G401.6 (cell line): ENCODE results near the gene PSG5.
"Not testable (repeated sequence)": the region's sequence is repeated elsewhere in the genome, so short reads cannot be mapped to it uniquely, and the experiment has no call there.

Experiments used
- FAIRE-seq: peaks from 2 replicates; lab custom pipeline; 2012; peaks lifted over from hg19 to GRCh38; lab: Jason Lieb, UNC

The PSG5 gene

DNA sequence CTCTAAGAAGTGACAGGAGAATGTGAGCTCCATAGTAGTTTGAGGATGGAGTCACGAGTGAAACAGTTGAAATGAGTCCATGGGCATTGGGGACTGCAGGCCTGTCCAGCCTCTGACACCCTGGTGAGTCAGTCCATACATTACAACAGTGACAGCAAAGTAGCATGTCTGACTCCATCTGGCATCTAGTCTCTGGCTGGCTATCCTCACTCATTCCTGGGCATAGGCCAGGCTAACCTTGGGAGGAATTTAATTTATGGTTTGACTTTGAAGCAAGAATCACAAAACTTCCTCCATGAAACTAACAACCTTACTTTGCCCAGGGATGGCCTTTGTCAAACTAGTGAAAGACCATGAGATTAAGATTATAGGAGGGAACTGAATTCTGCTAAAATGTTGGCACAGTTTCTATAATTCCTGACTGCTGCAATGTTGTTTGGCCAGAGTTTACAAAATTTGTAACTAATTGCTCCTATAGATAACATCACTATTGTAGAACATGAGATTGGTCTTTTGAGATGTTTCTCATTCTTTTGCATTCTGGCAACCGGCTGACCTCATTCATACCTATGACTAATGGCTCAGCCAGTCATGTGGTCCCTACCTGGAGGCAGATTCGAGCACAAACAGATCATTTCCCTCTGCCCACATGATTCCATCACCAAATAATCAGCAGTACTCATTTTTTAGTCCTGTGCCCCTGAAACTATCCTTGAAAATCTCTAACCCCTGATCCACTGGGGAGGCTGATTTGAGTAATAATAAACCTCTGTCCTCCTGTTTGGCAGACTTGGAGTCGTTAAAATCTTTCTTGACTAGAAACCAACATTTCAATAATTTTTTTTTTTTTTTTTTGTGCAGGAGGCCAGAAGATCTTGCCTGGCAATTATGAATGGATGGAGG, 4.2 kb downstream of the PSG5 start:
- peak; percentile 100 for FAIRE-seq

DNA sequence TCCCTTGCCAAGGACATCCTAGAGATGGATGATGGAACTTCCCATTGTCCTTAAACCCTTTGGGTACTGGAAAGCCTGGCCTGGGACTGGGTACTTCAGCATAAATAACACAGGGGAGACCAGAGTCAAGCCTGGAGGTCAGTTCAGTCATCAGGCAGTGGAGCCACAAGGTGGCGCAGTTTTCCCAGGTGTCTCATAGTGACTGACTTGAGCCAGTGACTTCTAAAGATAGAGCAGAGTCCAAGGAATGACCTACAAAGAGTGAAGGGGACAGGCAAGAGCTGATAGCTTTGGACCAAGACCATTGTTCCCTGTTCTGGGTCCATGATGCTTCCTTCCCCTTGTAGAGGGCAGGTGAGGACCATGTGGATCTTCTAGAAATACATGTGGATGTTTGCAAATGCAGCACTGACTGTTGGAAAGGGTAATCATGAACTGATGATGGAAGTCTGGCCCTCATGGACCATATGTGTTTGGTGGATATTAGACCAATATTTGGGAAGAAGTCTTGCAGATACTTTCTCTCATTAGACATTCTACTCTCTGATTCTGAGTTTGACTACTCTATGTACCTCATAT, 6.7 kb downstream of the PSG5 start:
- FAIRE-seq = peak; percentile 62

GRCh38 chr19:43178577-43178976, 7.8 kb downstream of the PSG5 start:
- FAIRE-seq = not testable (repeated sequence)

DNA sequence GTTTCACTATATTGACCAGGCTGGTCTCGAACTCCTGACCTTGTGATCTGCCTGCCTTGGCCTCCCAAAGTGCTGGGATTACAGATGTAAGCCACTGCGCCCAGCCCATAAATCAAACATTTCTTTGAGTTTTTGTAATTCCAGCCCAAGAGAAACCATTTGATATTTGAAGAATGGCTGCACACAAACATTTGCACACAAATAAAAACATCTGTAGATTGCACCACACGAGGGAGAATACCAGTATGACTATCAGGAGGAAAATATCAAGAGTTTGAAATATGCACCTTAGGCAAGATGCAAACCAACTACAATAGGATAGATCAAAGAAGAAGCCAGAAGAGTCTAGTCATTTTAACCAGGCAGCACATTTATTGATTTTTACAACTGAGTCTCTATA, 20.4 kb downstream of the PSG5 start:
- FAIRE-seq = not testable (repeated sequence)

- FAIRE-seq = not testable (repeated sequence)
Observed at GRCh38 chr19:43163135-43163534, 23.2 kb downstream of the PSG5 start.

DNA sequence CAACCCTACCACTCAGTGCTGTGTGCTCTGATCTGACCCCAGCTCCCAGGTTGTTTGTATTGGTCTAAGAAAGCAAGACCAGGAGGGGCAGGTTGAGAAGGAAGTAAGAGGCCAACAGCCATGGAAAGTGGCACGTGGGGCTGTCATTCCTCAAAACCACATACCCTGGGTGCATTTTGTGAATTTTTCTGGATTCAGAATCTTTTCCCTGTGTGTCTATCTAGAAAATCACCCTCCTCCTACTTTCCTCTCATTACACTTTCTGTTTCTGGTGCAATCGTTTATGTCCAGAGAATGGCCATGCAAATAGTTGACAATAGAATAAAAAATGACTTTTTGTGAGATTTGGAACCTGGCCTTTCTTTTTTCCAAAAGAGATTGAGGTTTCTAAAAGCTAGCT, 24.1 kb downstream of the PSG5 start:
- not testable (repeated sequence) for FAIRE-seq

DNA sequence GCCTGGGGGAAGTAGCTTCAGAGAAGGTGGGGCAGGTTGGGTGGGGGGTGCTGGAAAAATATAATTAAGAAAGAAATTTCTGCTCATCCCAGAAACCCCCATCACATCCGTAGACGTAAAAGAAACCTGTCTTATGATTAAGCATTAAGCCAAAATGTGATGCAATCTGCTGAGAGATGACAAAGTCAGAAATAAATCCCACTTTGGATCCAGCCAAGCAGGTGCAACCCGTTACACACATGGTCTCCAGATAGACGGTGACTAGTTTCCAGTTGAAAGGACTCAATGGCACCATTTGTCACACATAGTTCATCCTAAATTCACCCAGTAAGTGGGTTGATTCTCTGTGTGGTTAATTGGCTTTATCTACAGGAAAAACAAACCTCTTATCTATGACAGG, 34.1 kb downstream of the PSG5 start:
- no peak for FAIRE-seq

- not testable (repeated sequence) for FAIRE-seq
Observed at GRCh38 chr19:43149788-43150187, 36.5 kb downstream of the PSG5 start.

DNA sequence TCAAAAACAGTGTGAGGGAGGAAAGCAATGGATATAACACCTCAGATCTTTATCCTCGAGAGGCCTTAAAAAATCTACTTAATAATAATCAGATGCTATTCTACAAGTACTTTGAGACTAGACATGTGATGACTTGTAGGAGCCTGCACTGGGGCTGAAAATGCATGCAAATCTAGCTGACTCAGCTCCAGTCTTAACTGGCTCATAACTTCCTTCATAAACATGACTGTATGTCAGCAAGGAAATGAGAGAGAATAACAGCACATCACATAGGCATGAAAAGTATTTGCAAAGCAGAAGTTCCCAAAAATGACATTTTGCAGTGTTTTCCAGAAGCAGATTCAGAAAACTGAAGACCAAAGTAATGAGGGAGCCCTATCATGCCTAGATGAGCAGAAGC, 38.1 kb downstream of the PSG5 start:
- peak; percentile 8 for FAIRE-seq

DNA sequence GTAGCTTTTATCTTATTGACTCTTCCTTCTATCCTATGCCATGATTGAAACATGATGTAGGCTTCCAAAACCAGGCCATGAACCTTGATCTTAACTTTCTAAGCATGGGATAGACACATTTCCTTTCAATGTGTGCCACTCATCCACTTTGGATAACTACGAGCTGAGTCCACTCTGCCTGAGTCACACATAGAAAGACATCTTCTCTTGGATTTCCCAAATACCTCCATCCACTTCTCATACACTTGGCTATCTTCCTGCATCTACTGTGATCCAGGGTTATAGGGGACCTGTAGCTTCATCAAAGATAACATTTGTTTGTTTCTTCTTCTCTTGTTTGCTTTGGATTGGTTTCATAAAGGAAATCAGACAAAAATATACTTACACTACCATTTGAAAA, 44.6 kb downstream of the PSG5 start:
- not testable (repeated sequence) for FAIRE-seq

DNA sequence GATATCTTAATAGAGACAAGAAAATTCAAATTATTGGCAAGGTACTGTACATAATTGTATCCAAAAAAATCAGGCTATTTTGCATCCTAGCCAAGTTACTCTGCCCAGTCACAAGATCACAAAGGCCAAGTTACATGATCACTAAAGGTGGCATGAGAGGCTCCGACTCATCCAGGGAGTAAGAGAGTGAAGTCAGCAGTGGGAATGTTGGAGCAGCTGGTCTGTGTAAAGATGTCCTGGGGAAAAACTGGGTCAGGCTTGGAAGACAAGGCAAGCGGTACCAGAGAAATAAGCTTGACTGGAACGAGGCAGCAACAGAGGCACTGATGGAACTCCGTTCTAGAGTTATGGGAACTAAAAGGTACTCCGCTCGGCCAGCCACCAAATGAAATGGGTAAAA, 53.6 kb downstream of the PSG5 start:
- FAIRE-seq = no peak

DNA sequence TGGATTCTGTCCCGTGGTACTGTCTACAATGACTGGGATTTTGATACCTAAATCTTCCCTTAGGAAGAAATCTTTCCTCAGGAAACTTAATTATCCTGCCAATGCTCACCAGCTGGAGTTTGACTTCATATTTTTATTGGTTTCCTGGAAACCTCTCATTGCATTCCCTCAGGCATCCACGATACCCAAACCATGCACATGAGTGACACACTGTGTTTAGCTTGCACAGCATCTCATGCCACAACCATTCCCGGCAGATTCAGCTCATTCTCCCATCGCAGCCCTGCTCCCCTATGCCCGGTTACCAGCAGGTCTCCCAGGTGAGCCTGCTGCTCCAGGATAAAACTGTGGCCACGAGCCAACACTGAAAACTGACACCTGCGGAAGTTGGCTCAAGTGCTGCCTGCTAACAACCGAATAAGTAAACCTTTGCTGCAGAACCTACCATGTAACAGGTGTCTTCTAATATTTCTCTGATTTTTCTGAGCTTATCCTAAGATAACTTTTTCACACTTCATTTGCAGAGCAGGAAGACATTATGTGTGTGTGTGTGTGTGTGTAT, 55.0 kb downstream of the PSG5 start:
- not testable (repeated sequence) for FAIRE-seq

- FAIRE-seq = not testable (repeated sequence)
Observed at GRCh38 chr19:43129197-43129596, 57.1 kb downstream of the PSG5 start.

GRCh38 chr19:43127336-43127735, 59.0 kb downstream of the PSG5 start:
- peak; percentile 8 for FAIRE-seq

GRCh38 chr19:43126720-43127119, 59.6 kb downstream of the PSG5 start:
- no peak for FAIRE-seq

GRCh38 chr19:43124360-43124759, 62.0 kb downstream of the PSG5 start:
- no peak for FAIRE-seq

GRCh38 chr19:43120433-43121026, 65.8 kb downstream of the PSG5 start:
- not testable (repeated sequence) for FAIRE-seq

GRCh38 chr19:43119526-43119925, 66.8 kb downstream of the PSG5 start:
- FAIRE-seq = not testable (repeated sequence)
